GM23338 (cell line): ENCODE data around the gene AIF1L.

Experiments
- CTCF ChIP-seq, 2 experiments: fragments of 200-600 bp in 1 of 2; sonication (generic) in 1 of 2; conservative IDR thresholded peaks; 2 replicates each; pipeline versions ENCODE4 v1.5.1 to v1.6.1; 2016 to 2017; ENCODE audit warnings: antibody characterized with exemption in 2 of 2, low read depth in 2 of 2, mild to moderate bottlenecking in 2 of 2, moderate library complexity in 1 of 2
- EZH2 ChIP-seq: fragments of 200-600 bp; sonication (generic); IDR thresholded peaks from one replicate; pipeline ENCODE4 v1.8.0; 2017; ENCODE audit warnings: antibody characterized with exemption, mild to moderate bottlenecking, low read depth; ENCODE audit not compliant: unreplicated experiment
- EZH2phosphoT487 ChIP-seq: fragments of 200-600 bp; sonication (generic); IDR thresholded peaks from one replicate; pipeline ENCODE4 v1.8.1; 2018; ENCODE audit warnings: antibody characterized with exemption; ENCODE audit not compliant: unreplicated experiment
- POLR2AphosphoS5 ChIP-seq: IDR thresholded peaks from 2 replicates; pipeline ENCODE4 v1.6.1; 2016; ENCODE audit warnings: antibody characterized with exemption, low read depth
- REST ChIP-seq: IDR thresholded peaks from one replicate; pipeline ENCODE4 v1.6.1; 2018; ENCODE audit warnings: antibody characterized with exemption; ENCODE audit not compliant: unreplicated experiment

- no peak for TF ChIP-seq POLR2AphosphoS5
- no peak for TF ChIP-seq CTCF (conservative IDR thresholded peaks at IDR 0.05; ENCODE audit: low read depth in 2 of 2)
- TF ChIP-seq EZH2phosphoT487, result no peak
- TF ChIP-seq EZH2, result no peak
- TF ChIP-seq REST, result no peak
Measured at GRCh38 chr9:131051592-131052517, 44.5 kb upstream of the AIF1L start.
